Brain microvascular endothelial cell (primary cell): ENCODE data around the gene PDCD1LG2.

Experiments used
- DNase-seq: peaks from one replicate; pipeline ENCODE4 v3.0.0-alpha.2; 2020
- H3K27ac ChIP-seq: fragments of 250-450 bp; sonication (Bioruptor Pico); 2 replicates; pipeline ENCODE4 v1.5.1; 2020; ENCODE audit warnings: mild to moderate bottlenecking, moderate library complexity
- H3K27me3 ChIP-seq: fragments of 250-450 bp; sonication (Bioruptor Pico); replicated peaks from 2 replicates; pipeline ENCODE4 v1.5.1; 2020; ENCODE audit warnings: mild to moderate bottlenecking
- H3K36me3 ChIP-seq: fragments of 250-450 bp; sonication (Bioruptor Pico); replicated peaks from 2 replicates; pipeline ENCODE4 v1.5.1; 2020; ENCODE audit warnings: mild to moderate bottlenecking
- H3K4me3 ChIP-seq: 2 replicates; pipeline ENCODE4 v1.5.1; 2011; ENCODE audit warnings: low read depth, mild to moderate bottlenecking, control low read depth, low read length, moderate library complexity
- CTCF ChIP-seq: IDR thresholded peaks from 2 replicates; pipeline ENCODE4 v1.5.1; 2011; ENCODE audit warnings: low read depth, mild to moderate bottlenecking, moderate library complexity, low read length, control low read depth, inconsistent platforms; ENCODE audit errors: missing control alignments
- in situ Hi-C: cut with HindIII; loops from 2 replicates; pipeline ENCODE4 v1.10.0; 2017; ENCODE audit warnings: low sequenced_read_pairs, low pct_ligation_motif_present

PDCD1LG2 gene

GRCh38 chr9:5596173-5596572 lies 85.8 kb downstream of the PDCD1LG2 start:
- Histone ChIP-seq H3K27me3 (no peaks in the 10 kb centered on the region), H3K36me3 (no peaks in the 10 kb centered on the region), H3K27ac (no peak overlapping the region), H3K4me3 (no peak overlapping the region)
- DNase-seq, result no peak
- in situ Hi-C loops, result loop anchor here (25.0 kb wide), 1 partner anchor 159 kb away; the partner anchor contains the start of gene PLGRKT
- TF ChIP-seq CTCF, result no peak

GRCh38 chr9:5608298-5609225 lies 98.2 kb downstream of the PDCD1LG2 start:
- in situ Hi-C loops, result no loop called here
- Histone ChIP-seq H3K27ac (no peak overlapping the region), H3K36me3 (no peaks in the 10 kb centered on the region), H3K4me3 (no peak overlapping the region), H3K27me3 (no peaks in the 10 kb centered on the region)
- no peak for TF ChIP-seq CTCF
- no peak for DNase-seq

GRCh38 chr9:5609226-5609596 lies 98.9 kb downstream of the PDCD1LG2 start:
- DNase-seq, result no peak
- in situ Hi-C loops, result no loop called here
- Histone ChIP-seq H3K27me3 (no peaks in the 10 kb centered on the region), H3K4me3 (no peak overlapping the region), H3K27ac (no peak overlapping the region), H3K36me3 (no peaks in the 10 kb centered on the region)
- no peak for TF ChIP-seq CTCF

GRCh38 chr9:5610491-5610890 lies 100.2 kb downstream of the PDCD1LG2 start:
- Histone ChIP-seq H3K27me3 (no peaks in the 10 kb centered on the region), H3K4me3 (no peak overlapping the region), H3K27ac (no peak overlapping the region), H3K36me3 (no peaks in the 10 kb centered on the region)
- TF ChIP-seq CTCF, result no peak
- DNase-seq, result no peak
- in situ Hi-C loops, result no loop called here

- TF ChIP-seq CTCF, result no peak
- no peak for DNase-seq
- Histone ChIP-seq H3K4me3 (no peak overlapping the region), H3K27ac (no peak overlapping the region), H3K36me3 (no peaks in the 10 kb centered on the region), H3K27me3 (no peaks in the 10 kb centered on the region)
- in situ Hi-C loops, result no loop called here
Observed at GRCh38 chr9:5611321-5612184, 101.2 kb downstream of the PDCD1LG2 start.
